ENCODE measurements around the gene LRMDA. TPM values are rescaled to one million over a fixed set of nuclear protein-coding genes. Genes with fewer than 3 reads are reported as not detected.

LRMDA gene
- total and polyA plus RNA-seq, 2 of the 4 experiments (the other 2 are of a cell fraction), result 0.07 TPM; not detected in 1

- ATAC-seq (ENCODE audit: low read depth), result no peak
- CTCF ChIA-PET, result no interaction called here
Measured at GRCh38 chr10:75825661-75826060, 394.2 kb downstream of the LRMDA start.

More at GRCh38 chr10:75825661-75826060, 394.2 kb downstream of the LRMDA start:
- Histone ChIP-seq H2AK5ac (ENCODE audit: low read depth, low read length) (no peak overlapping the region), H3K4me2 (ENCODE audit: low read depth, low read length) (no peak overlapping the region), H4K5ac (ENCODE audit: low read depth, low read length) (no peak overlapping the region), H3K4me1 (ENCODE audit: control insufficient read depth, insufficient read depth, low read length) (no peaks in the 10 kb centered on the region), H3K18ac (ENCODE audit: low read depth, low read length) (no peak overlapping the region), H2BK5ac (ENCODE audit: low read depth, low read length, poor library complexity, severe bottlenecking) (no peak overlapping the region), H3K14ac (replicated peaks; ENCODE audit: low read depth, low read length) (no peak overlapping the region), H3K56ac (ENCODE audit: extremely low read depth, insufficient read depth, low read length) (no peak overlapping the region), H3K9ac (ENCODE audit: low read depth, low read length) (no peak overlapping the region), H4K20me1 (ENCODE audit: insufficient read depth, low read length) (no peaks in the 10 kb centered on the region), H3K4ac (ENCODE audit: low read depth, low read length) (no peak overlapping the region), H2AK9ac (replicated peaks; ENCODE audit: low read depth, low read length, poor library complexity) (no peak overlapping the region), H4K91ac (ENCODE audit: insufficient read depth, low read depth, low read length) (no peak overlapping the region), H3K27ac (ENCODE audit: insufficient read depth, low read length) (no peak overlapping the region), H2AFZ (replicated peaks; ENCODE audit: low read length, poor library complexity) (no peak overlapping the region), H3K9me3 (ENCODE audit: control insufficient read depth, insufficient read depth, low read length) (no peaks in the 10 kb centered on the region), H3K27me3 (ENCODE audit: control insufficient read depth, insufficient read depth, low read length) (no peaks in the 10 kb centered on the region; the same call in 1 of the 2 replicates), H3K79me1 (ENCODE audit: low read depth in 1 of 2, low read length in 2 of 2) (no peaks in the 10 kb centered on the region), H4K8ac (ENCODE audit: low read depth in 2 of 2, low read length in 2 of 2) (no peak overlapping the region), H2BK15ac (ENCODE audit: low read depth, low read length) (no peak overlapping the region), H2BK20ac (ENCODE audit: low read depth, low read length) (no peak overlapping the region), H2BK120ac (ENCODE audit: low read depth, low read length) (no peak overlapping the region), H3K9me1 (ENCODE audit: insufficient read depth, low read length) (no peaks in the 10 kb centered on the region), H3K36me3 (ENCODE audit: control insufficient read depth, insufficient read depth, low read length) (no peaks in the 10 kb centered on the region), H3K23ac (ENCODE audit: low read depth, low read length) (no peak overlapping the region), H3K4me3 (ENCODE audit: insufficient read depth, low read depth, low read length) (no peak overlapping the region)
- no CpG with 5 or more reads among the region's 5 CpGs for WGBS, 2 experiments (ENCODE audit: extremely low coverage in 2 of 2, insufficient read length in 1 of 2)
- dilution Hi-C loops (cut with HindIII; ENCODE audit: low sequenced_read_pairs, unreplicated experiment) (no loop called here), intact Hi-C loops (cut with micrococcal nuclease) (no loop called here), in situ Hi-C loops (cut with MboI; ENCODE audit: low sequenced_read_pairs) (no loop called here)
- TF ChIP-seq CEBPB (IDR thresholded peaks at IDR 0.05; ENCODE audit: low read depth, low read length) (no peak), BHLHE40 (IDR thresholded peaks at IDR 0.05; ENCODE audit: low read depth, low read length) (no peak), RCOR1 (IDR thresholded peaks at IDR 0.05; ENCODE audit: insufficient replicate concordance, low read length) (no peak), POLR2A (IDR thresholded peaks at IDR 0.05; ENCODE audit: low read depth, low read length) (no peak), SMC3 (IDR thresholded peaks at IDR 0.05; ENCODE audit: low read depth, low read length) (no peak), MAZ (IDR thresholded peaks at IDR 0.05; ENCODE audit: borderline replicate concordance, low read depth, low read length) (no peak), NFE2L2 (IDR thresholded peaks at IDR 0.05; ENCODE audit: low read depth, low read length) (no peak), MAFK (IDR thresholded peaks at IDR 0.05; ENCODE audit: low read depth, low read length) (no peak), CHD1 (IDR thresholded peaks at IDR 0.05; ENCODE audit: low read depth, low read length) (no peak), ELK1 (IDR thresholded peaks at IDR 0.05; ENCODE audit: borderline replicate concordance, low read depth, low read length) (no peak), MXI1 (IDR thresholded peaks at IDR 0.05; ENCODE audit: borderline replicate concordance, low read depth, low read length) (no peak), RFX5 (IDR thresholded peaks at IDR 0.05; ENCODE audit: low read depth, low read length) (no peak), RAD21 (IDR thresholded peaks at IDR 0.05; ENCODE audit: low read length) (no peak), CTCF (conservative IDR thresholded peaks at IDR 0.05; ENCODE audit: low read depth, low read length) (no peak), FOS (IDR thresholded peaks at IDR 0.05; ENCODE audit: low read depth, low read length) (no peak), USF2 (IDR thresholded peaks at IDR 0.05; ENCODE audit: low read depth, low read length) (no peak)
- POLR2A ChIA-PET (ENCODE audit: unreplicated experiment), result no interaction called here
- BruUV-seq (replicated peaks), result no TSS peak
- DNase-seq, result no peak

All from IMR-90 (cell line).